IPS-NIHi7 (cell line): ENCODE results near the gene NTM.
A peak's percentile ranks its signal among the peaks of the same experiment; 100 is the strongest.

Source experiments
- DNase-seq: peaks from one replicate; pipeline ENCODE4 v3.0.0; 2012; ENCODE audit warnings: mixed read lengths; ENCODE audit errors: extremely low spot score

NTM gene

DNA sequence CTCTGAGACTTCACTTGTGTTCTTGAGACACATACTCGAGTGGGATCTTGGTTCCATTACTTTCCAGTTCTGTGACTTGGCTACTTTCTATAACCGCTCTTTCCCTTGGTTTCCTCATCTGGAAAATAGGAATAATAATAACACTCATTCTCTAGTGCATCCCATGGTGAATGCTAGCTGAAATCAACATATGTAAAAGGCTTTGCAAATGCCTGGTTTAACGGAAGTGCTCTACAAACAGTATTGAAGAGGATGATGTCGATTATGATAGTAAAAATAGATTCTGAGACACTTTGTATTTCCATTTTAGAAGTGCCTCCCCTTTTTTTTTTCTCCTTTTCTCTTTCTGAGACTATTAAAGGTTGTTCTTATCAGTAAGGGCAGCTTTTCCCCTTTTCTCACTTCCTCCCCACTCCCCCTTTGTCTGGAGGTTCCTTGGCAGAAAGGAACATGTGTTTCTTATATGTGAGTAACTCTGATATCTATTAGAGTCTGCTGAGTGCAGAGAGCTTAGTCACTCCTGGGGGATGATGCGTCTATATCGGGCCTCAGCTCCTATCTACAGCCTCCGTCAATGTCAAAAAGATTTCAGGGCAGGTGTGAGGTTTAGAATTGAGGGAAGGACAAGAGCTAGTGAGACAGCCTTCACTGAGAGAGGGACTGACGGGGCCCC lies 489.3 kb downstream of the NTM start:
- DNase-seq, result no peak

DNA sequence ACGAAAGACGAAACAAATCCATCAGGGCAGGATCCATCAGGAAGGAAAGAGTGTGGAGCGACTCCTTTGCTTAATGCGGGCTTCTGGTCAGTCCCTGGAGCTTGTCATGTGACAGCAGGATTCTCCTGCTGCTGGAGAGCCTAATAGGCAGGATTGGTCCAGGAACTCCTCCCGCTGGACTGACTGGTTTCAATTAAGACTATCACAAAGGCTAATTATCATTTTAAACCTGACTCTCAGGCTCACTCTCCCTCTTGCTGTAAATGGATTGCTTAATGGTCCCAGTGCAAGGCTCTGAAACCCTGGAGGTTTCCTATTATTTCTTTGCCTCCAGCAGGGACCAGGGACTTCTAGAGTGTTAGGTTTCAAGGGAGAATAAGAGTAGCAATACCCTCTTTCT lies 493.8 kb downstream of the NTM start:
- DNase-seq, result no peak

DNA sequence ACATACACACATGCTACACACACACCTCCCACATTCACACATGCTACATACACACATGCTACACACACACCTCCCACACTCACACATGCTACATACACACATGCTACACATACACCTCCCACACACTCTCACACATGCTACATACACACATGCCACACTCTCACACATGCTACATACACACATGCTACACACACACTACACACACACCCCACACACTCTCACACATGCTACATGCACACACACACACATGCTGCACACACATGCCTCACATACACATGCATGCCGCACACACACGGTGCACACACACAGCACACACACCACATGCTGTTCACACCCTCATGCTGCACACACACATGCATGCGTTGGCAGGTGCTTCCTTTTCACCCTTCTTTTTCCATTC lies 495.4 kb downstream of the NTM start:
- no peak for DNase-seq

DNA sequence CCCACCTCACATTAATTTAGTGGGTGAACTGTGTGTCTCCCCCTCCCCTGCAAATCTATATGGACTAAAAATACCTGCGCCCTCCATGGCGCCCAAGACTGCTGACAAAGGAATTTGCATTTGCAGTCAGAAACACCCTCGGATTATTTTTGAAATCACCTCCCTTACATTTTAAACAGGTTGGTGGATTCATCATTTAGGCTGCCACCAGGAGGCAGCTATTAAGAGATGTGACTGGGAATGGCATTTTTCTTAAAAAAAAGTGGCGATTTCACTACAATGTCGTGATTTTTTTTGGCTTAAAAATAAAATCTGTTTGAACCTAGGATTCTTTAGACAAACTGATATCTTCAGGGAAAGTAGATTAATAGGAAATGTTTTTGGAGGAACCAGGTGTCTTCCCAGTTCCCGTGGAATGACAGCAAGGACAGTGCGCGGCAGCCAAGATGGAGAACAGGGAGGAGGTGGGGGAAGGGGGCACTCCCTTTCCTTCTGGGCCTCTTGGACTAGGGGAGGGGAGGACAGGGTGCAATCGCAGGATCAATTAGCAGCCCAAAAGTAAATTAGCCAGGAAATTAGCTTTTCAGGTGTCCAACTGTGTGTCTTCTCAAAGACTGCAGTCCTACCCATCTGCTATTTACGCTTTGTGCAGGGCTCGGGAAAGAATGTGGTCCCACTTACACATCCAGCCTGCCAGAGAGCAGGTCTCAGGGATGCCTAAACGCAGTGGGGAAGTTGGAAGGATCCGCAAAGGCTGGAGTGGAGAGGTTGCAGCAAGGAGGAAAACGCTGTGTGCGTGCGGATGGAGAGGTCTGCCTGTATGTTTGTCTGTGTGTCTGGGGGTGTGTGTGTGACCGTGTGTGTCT lies 496.4 kb downstream of the NTM start:
- DNase-seq, result no peak

DNA sequence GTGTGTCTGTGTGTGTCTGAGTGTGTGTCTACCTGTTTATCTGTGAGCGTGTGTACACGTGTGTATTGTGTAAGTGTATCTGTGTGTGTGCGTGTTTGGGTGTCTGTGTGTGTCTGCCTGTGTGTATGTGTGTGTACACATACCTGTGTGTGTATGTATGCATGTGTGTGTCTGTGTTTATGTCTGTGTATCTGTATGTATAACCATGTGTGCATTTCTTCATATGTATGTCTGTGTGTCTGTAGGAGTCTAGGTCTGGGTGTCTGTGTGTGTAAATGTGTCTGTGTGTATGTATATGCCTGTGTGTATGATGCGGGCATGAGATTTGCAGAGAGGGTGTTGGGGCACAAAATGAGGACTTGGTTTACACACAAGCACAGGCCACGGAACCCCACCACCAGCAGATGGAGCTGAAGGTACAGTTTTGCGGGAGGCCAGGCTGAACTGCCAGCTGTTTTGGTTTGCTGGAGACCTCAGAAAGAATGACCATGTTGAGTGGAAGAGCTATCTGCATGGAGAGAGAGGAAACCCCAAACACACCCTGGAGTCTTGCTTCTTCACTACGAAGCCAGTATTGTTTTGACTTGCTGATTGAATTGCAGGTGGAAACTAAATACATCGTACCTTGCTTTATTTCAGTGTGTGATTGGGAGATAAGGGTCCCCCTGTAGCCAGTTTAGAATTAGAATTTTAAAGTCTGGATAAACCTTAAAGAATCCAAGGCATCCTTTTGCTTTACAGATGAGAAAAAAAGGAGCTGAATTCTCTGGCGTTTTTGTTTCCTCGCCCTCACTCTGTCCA lies 497.2 kb downstream of the NTM start:
- DNase-seq, result peak; percentile 86

DNA sequence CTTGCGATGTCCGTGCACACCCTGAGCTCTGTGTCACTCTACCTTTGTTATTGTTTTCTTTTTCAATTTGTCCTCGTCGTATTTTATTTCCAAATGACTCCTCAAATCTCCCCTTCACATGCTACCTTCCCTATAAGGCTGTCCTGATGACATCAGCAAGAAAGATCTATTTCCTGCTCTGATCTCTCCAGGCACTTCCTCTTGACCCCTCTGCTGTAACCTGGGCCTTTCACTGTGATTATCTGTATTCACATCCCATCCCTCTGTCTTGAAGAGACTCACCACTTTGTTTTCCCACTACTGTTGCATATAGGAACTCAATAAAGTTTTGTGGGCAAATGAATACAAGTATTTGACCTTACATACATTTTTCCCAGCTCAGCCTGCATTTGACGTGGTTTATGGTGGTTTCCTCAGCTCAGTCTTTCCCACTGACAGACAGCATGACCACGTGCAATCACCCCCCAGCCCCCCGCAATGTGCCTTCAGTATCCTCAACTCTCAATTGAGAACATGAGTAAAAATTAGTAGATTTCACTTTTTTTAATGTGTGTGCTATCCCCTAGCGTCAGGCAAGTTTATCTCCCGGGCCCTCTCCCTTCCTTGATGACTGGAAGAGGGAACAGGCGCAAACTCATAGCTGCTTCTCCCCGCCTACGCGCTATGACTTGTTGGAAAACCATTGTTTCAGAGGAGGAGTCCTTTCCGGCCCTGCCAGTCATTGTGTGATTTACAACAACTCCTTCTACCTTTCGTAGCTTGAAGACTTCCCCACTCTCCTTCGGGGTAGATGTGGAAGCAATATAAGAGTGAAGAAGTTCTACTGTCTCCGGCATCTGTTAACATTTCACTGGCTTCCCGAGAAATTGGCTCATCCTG lies 498.5 kb downstream of the NTM start:
- no peak for DNase-seq

DNA sequence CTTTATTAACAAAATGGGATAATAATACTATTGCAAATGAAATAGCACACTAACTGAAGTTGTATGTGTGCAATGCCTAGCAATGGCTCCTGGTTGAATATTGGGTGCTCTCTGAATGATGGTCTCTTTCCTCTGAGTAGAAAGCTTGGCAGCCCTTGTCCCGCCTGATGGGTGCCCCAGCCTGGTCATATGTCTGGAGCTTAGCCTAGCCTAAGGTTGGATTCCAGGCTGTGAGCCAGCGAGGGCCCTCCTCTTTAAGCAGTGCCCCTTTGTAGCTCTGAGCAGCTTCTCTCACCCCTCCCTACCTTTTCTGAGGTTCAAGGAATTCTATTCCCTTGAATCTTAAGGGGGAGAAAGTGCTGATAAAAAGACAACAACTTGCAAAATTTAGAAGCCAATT lies 499.9 kb downstream of the NTM start:
- DNase-seq, result no peak

DNA sequence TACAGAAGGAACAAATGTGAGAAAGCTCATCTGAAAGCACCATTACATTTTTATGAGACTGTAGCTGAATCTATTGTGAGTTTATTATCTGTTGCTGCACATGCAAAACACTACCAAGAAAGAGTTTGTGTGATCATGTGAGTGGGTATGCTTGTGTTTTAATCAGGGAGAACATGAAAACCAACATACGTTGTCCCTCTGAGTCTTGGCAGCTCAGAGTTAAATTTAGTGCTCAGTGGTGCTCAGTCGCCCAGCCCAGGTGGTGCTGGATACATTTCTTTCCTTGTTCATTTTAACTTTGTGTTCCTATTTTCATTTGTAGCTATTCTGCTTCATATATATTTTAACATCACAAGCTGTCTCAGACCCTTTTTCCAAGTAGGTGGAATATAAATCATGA lies 500.6 kb downstream of the NTM start:
- no peak for DNase-seq

DNA sequence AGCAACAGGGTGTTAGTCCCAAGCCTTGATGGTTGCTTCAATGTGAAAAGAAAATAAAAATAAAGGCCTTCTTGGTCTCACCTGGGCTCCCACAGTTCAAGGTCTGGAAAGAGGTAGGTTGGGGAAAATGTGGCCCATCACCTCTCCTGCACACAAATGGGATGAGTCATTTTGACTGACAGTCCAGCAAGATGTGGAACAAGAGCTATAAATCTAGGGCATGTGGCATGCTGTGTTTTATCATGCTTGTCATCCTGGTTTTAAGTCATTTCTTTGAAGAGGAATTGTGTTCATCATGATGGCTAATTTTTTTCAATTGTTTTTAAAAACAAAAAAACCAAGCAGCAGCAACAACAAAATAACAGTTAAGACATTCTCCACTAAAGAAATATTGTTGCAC lies 503.7 kb downstream of the NTM start:
- no peak for DNase-seq

DNA sequence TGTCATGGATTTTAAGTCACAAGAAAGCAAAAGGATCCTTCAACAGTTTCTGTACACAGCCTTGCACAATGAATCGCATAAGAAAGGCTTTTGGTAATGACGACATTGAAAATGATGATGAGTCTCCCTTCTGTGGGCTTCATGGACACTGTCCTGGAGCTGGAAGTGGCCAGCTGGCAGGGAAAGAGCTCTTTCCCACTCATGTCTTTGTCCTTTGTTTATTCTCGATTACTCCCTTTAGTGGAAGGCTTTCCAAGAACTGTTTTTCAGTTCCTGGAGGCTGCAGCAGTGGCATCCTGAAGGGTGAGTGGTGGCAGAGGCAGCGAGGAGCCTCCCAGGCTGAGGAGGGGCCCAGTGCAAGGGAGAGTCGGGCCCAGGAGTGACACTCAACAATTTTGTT lies 505.2 kb downstream of the NTM start:
- DNase-seq, result no peak

DNA sequence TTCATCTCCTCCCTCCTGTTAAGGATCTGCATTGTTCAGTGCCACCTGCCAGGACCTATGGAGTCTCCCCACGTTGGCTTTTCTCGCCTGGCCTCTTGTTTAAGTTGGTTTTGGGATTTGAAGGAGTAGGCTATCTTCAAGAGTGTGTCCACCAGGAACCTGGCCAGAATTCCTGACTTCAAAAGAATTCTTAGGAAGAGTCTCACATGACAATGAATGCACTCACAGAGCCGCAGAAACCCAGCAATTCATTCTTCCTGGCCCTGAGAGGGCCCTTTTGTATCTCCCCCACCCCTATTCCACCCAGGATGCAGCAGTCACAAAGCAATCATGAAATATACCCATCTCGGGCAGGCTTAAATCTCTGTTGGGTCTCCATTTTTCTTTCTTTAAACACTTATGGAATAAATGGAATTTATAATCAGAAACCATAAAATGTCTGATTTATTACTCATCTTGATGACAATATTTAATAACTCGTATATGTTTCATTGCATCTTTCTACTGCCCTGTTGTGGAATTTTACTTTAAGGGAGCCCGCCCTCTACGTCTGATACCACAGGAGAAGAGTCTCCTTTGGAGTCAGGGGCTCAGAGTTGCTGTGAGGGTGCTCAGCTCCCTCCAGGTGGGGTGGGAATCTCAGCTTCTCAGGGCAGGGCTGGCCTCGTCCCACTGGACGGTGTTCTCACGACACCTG lies 507.0 kb downstream of the NTM start:
- DNase-seq, result no peak

DNA sequence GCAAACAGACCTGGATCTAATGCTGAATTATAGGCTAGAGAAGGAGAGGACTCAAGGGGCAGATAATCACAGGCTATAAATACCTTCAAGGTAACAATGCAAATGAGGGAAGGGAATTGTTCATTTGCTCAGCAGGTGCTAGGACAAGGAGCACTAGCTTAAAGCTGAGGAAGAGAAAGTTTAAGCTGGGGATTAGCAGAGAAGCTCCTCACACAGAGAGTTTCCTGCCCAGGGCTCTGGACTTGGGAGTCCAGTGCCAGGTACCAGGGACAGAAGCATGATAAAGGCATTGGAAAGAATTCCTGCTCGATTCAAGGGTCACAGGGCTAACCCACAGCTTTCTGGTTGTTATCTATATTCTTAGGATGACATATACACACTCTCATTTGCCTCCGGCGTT lies 509.9 kb downstream of the NTM start:
- DNase-seq, result peak; percentile 26

DNA sequence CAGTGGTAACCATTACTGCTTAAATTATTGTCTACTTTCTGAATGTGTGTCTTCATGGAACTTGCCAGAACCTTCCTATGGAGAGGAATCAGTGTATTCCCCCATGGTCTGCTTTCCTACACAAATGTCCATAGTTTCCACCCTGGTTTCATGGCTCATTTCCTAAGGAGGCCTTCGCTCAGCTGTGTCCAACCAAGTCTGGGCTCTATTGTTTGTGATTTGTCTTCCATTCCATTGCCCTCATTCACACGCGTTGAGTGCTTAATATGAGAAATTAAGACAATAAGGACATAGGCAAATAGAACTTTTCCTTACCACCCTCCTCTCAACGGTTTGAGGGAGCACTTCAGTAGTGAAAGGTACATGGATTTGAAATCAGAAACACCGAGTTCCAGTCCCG lies 510.6 kb downstream of the NTM start:
- DNase-seq, result no peak

DNA sequence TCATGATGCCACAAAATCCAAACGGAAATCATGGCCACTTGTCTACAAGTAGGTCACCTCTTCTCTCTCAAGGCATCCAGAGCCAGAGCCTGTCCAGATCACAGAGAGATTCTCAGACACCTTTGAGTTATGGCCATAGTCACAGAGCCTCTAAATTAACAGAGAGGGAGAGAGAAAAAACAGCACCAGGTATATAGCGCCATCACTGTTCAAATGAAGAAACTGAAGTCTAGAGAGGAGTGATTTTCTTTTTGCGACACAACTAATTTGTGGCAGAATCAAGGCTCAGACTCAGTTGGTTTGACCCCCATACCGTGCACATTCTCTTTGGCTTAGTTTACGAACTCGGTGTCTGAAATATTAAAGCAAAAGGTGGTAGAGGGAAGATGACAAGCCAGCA lies 512.9 kb downstream of the NTM start:
- no peak for DNase-seq

DNA sequence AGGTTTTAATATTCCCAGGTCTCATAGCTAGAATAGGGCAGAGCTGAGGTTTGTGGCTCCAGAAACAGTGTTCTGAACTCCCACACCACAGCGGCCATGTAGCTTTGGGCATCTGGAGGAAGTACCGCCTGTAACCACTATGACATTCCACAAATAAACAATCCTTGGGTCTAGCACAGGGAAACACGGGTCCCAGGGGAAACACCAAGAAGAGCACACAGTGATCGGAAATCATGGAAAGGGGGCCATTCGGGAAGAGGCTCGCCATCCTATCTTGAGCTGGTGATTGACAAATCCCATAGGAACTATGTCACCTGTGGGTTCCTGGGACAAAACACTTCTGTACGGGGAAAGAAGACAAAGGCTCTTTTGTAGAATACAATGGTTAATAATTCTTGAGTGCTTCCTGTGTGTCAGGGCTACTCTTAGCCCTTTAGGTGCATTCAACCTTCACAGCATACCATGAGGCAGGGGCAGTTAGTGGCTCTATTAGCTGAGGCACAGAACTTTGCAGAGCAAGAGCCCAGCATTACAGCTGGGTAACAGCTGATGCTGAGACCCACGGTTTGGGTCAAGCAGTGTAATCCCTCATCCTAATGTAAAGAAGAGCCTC lies 514.2 kb downstream of the NTM start:
- DNase-seq, result no peak

DNA sequence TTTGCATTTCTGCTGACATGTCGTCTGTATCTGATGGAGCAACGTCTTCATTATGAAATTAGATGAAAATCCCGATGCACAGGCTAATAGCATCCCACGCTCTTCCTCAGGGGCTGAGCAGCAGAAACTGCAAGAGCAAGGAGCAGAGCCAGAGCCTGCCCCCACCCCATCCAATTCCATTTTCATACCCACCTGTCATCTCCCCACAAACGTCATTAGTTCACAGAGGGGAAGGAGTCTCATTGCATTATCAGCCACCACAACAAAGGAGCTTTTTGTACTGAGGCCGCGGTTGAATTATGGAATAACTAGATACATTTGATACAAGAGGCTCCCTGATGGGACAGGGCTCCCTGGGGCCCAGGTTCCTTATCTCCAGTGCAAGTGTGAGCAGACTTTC lies 515.0 kb downstream of the NTM start:
- DNase-seq, result no peak

DNA sequence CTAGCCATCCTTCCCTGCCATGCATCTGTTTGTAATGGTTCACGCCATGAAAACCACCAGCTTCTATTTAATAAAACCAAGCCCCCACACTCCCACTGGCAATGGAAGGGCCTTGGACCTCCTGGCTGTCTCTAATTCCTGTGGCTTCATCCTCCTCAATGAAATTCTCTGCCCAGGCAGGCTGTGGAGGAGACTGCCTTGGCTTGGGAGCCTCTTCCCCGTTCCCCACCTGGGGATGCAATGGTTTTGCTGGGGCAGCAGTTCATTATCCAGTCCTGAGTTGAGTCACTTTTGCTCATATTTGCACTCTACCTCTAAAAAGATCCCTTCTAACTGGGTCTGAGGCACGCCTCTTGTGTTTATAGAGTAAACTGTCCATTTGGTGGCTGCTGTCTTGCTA lies 515.8 kb downstream of the NTM start:
- DNase-seq, result no peak

DNA sequence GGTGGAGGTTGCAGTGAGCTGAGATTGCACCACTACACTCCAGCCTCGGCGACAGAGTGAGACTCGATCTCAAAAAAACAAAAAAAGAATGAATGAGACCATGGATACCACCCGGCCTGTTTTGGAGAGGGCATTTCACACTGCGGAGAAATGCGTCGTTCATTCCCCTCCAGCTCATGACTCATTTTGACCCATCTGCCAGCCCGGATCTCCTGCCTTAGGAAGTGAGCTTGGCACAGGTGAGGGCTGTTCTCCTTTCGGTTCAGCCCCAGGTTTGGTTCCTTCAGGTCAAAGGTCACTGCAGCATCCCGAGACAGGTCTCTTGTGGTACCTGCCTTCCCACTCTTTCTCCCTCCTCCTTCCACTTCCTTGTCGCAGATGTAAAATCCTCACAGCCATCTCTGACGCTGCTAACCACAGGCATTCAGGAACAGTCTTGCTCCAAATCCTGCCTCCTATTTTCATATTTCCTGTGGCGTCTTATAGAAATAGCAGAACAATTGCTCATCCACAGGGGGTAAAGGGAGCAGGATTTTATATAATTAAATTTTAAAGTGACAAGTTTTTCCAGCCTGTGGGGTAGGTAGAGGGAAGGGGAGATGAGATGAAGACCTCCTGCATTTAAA lies 517.9 kb downstream of the NTM start:
- DNase-seq, result no peak

DNA sequence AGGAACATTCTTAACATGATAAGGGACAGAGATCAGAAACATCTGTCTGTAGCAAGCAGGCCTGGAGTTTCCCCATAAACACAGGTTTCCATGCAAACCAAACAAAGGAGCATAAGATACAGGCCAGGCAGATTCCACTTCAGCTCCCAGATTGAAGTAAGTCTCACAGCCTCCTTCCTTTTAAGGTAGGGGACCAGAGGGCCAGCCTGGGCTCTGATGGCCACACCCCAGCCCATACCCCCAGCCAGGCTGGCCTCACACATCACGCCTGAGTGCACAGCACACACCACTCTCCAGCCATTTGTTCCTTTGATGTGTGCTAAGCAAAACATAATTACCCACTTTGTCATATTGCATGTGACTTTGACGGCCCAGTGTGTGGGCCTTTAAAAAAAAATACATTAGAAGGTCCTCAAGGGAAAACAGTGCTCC lies 518.7 kb downstream of the NTM start:
- DNase-seq, result peak; percentile 39
